GM18519 (cell line): ENCODE results near the gene DSC1.
A peak's percentile ranks its signal among the peaks of the same experiment; 100 is the strongest.

Source experiments
- ATAC-seq: cut with Tn5 transposase; IDR thresholded peaks from one replicate; pipeline ENCODE4 v1.9.1; 2021; ENCODE audit warnings: mild to moderate bottlenecking, moderate library complexity; ENCODE audit not compliant: unreplicated experiment, low FRiP score

The DSC1 gene, protein sequence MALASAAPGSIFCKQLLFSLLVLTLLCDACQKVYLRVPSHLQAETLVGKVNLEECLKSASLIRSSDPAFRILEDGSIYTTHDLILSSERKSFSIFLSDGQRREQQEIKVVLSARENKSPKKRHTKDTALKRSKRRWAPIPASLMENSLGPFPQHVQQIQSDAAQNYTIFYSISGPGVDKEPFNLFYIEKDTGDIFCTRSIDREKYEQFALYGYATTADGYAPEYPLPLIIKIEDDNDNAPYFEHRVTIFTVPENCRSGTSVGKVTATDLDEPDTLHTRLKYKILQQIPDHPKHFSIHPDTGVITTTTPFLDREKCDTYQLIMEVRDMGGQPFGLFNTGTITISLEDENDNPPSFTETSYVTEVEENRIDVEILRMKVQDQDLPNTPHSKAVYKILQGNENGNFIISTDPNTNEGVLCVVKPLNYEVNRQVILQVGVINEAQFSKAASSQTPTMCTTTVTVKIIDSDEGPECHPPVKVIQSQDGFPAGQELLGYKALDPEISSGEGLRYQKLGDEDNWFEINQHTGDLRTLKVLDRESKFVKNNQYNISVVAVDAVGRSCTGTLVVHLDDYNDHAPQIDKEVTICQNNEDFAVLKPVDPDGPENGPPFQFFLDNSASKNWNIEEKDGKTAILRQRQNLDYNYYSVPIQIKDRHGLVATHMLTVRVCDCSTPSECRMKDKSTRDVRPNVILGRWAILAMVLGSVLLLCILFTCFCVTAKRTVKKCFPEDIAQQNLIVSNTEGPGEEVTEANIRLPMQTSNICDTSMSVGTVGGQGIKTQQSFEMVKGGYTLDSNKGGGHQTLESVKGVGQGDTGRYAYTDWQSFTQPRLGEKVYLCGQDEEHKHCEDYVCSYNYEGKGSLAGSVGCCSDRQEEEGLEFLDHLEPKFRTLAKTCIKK

DNA sequence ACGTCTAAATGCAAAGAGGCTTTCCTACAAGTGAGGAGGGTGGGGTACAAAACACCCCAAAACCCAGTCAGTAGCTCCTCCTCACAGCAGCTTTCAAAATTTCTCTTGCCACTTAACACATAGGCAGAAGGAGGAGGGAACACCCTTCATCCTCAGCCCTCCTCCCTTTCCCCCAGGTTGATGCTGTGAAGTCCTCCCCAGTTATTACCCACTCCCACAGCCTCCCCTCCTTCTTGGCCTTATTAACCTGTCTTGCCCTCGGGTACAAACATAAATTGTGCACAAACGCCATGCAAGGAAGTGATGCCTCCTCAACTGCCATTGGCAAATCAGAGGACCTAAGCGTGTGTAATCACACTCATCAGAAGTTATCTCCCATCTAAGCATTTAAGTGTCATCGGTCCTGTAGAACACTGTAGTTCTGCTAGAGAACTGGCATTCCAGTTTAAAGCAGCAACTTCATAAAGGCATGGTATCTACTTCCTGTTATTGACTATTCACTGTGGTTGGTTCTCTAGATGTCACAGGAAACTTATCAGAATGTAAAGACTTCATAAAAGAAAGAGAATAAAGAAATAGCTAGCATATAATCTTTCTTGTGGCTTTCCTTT is at the start of gene DSC1:
DSC1 (minus strand) TSS at position 32 of the 611 bp plus-strand sequence. CDS start 262 bp downstream, outside the sequence.
- no peak for ATAC-seq

DNA sequence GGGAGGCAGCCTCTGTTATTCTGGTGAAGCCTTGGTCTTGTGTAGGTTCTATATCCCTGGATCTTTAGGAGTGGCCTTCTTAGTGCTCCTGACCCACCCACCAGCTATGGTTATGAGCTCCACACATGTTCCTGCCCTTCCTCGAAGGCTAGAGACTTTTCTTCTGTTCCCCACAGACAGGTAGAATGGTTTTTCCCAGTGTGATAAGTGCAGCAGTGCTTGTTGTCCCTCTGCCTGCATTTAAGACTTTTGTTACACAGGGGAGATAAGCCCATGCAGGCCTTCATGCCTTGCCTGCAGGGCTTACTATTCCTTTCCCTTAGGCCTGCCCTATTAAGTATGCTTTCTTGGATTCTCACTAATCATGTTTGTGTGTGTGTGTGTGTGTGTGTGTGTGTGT is 48.4 kb upstream of the DSC1 start:
- ATAC-seq = no peak

DNA sequence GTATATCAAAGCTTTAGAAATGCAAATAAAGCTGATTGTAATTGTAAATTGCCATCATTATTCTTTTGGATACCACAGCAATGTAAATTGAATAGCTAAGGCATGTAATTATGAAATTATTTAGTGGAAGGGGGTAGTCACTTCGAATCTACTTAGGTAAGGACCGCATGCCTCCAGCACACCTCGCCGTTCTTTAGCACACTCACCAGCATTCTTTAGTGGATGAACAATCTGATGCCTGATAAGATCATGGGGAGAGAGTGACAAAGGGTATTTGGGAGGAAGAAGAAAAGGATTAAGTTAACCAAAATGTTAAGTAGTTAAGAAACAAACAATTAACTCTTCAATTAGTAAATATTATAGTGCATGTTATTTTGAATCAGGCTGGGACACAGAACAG is 46.4 kb upstream of the DSC1 start:
- ATAC-seq = no peak

DNA sequence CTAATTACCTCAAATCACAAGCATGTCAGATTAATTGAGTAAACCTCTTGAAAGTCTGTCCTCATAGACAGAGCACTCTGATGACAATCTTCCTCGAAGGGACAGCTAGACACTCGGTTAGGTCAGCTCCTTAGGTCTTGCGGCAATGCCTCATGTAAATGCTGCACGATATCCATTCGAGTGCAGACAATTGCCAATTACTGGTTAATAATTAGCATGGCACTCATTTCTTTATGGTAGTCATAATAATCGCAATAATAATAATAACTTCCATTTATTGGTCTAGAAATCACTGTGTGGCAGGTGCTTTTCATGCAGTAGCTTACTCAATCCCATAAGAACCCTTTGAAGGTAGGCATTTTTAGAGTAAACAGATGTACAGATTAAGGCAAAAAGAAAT is 44.7 kb upstream of the DSC1 start:
- ATAC-seq = no peak

DNA sequence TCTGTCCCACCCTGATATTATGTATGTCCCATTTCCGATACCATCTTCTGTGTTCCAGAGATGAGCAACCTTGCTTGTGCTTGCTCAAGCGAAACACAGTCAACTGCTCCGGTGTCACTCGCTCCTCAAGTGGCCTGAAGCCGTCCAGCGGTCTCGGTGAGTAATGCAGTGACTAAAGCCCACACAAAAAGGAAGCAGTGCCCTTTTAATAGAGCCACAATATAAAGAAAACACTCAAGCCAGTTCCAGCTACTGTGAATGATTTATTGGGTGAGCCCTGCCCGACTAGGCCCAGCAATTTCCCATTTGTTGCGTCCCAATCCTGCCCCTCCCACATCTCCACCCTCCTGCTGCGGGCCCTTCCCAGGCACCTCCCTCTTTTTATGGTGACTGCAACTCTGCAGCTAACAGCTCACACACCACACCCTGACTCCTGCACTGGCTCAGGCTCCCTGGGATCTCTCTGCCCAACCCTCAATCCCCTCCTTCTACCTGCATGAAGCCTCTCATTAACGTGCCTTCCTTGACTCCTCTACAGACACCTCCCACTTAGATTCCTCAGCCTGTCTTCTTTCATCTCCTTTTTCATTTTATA is 44.2 kb upstream of the DSC1 start:
- peak; percentile 95 for ATAC-seq

DNA sequence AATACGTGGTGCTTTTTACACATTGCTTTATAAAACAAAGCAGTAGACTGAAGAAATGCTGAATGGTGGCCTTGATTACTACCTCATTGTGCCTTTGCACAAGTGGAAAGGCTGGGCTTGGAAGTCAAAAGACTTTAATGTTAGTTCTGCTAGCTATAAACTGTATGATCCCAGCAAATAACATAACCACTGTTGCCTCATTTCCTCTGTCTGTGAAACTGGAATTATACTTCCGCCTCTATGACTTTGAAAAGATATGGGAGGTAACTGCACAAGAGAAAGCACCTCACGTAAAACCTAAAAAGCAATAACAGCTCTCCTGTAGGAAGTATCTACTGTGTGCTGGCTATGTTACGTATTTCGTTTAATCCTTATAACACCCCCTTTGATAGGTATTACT is 43.4 kb upstream of the DSC1 start:
- no peak for ATAC-seq

DNA sequence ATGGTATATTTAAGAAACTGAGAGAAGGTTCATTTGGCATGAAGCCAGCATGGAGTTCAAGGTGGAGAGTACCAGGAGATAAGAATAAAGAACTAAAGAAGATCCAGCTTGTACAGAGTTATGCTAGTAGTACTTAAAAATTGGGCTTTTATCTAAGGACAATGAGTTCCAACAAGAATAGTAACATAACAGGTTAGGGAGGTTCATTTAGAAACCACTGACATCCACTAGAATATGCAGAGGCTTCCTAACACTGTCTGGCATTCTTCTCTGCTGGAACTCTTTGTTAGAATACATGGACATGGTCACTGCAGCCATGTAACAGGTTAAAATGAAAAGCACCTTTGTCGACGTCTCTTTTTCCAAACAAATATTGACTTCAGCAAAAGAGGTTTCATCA is 42.6 kb upstream of the DSC1 start:
- ATAC-seq = no peak

DNA sequence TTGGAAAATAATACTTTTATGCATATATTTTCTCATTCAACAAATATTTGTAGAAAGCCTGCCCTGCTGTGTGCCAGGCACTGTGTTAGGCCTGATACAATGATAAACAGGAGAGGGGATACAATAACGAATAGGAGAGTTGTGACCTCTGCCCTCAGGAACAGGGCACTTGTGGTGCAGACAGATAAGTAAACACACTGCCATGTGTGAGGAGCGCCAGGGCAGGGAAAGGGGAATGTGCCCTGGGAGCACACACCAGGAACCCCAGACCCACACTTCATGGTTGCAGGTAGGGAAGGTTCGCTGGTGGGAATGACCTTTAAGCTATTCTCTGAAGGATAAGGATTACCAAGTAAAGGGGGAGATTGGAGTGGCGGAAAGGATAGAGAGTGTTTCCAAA is 42.2 kb upstream of the DSC1 start:
- ATAC-seq = no peak

DNA sequence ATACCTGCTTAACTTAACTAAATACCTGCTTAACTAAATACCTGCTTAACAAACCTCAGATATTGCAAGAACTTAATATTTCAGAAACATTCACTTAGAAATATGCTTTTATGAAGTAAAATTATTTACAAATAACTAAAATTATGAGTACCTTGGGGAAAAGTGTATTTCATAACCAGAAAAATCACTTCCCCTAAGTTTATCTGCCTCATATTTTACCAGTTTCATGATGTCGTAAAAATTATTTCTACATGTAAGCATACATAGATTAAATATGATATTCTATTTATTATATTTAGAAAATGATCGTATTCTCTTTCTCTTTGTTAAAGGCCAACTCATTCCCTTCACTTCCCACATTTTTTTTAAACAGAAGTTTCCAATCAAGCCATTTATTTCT is 41.5 kb upstream of the DSC1 start:
- ATAC-seq = no peak

DNA sequence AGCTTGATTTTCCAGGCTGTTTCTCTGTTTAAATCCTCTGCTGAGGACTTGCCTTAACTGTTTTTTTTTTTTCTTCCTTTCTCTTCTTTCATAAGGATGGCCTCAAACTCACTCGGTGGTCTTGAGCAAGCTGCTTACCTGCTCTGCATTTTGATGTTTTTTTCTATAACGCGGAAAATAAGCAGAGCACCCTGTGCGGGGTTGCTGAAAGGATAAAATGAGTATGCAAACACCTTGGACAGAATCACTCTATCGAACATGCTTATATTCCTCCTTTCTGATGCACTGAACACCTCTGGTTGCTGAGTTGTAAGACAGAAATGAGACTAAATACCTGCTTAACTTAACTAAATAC is 41.1 kb upstream of the DSC1 start:
- ATAC-seq = no peak

DNA sequence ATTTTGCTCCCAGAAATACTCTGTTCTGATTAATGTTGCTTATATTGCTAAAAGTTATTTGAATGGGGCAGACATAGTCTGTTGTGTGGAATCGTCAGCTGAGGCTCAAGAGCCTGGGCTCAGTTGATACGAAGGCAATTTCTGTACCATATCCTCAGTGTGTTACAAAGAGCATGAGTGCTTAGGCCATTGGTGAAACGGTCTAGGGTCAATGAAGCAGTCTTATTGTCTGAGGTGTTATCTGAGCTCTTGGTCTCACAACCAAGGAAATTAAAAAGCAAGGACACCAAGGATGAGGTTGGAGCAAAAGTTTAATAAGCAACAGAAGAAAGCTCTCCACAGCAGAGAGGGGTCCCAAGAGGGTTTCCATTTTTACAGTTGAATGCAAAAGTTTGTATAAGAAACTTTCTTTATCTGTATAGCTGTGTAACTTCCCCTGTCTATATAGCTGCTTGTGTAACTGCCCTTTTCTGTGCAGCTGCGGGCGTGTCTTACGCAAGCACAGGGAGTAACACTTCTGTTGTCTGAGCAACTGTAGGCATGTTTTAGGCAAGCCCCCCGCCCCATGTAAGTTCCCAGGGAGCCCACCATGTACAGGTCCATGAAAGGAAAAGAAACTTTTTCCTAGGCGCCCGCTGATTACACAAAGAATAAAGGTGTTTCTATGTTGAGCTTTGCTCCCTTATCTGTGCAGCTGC is 40.6 kb upstream of the DSC1 start:
- ATAC-seq = no peak

DNA sequence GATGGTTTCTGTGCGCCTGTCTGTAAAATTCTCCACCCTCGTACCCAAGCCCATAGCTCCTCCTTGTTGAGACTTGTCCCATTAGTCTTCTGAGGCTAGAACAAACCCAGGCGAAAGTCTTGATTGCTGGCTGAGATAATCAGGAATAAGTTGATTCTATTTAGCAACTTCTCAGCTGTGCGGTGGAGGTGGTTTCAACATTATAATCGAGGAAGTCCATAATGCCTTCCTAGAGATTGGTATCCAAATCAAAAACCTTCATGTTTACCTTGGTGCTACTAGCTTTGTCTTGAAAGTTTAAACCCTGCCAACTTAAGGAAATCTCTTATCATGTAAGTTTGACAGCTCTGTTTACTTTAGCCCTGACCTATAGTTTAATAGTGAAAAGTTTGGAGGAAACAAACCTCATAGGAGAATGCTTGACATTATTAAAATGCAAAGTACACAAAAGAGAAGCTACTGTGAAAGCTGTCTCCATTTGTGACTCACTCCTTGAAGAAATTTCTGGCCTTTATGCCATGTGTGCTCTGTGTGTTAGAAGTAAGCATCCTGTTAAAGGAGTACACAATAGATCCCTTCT is 36.6 kb upstream of the DSC1 start:
- ATAC-seq = no peak

DNA sequence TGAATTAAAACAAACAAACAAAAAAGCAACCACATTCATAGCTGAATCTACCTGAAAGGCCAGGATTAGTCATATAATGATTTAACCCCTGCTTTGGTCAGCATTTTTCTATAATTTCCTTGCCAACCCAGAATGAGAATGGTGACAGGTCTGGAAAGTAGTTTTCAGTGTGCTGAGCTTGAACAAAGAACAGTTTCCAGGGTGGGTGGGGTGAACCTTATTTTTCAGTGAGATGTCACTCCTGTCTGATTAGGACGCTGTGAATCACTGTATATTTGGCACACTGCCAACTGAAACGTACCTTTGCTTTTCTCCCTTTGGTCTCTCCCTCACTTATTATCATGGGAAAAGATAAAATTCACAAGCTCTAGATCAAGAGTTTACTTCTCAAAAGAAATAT is 35.0 kb upstream of the DSC1 start:
- ATAC-seq = no peak

DNA sequence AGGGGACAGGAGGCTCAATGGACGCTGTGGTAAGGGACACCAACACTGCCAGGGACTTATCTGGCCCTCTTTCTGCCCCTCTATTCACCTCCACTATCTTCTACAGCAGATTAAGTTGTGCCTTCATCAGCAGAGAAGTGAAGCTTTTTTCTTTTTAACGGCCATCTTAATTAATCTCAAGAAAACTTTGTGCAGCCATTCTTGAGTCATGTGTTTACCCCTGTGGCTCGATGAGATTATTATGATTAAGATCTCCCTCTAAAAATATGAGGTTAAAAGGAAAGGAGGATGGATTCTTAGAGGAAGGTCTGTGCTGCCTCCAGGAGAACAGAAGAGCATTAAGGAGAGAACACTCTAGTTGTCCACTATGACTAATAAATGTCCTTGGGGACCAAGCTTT is 32.4 kb upstream of the DSC1 start:
- no peak for ATAC-seq

DNA sequence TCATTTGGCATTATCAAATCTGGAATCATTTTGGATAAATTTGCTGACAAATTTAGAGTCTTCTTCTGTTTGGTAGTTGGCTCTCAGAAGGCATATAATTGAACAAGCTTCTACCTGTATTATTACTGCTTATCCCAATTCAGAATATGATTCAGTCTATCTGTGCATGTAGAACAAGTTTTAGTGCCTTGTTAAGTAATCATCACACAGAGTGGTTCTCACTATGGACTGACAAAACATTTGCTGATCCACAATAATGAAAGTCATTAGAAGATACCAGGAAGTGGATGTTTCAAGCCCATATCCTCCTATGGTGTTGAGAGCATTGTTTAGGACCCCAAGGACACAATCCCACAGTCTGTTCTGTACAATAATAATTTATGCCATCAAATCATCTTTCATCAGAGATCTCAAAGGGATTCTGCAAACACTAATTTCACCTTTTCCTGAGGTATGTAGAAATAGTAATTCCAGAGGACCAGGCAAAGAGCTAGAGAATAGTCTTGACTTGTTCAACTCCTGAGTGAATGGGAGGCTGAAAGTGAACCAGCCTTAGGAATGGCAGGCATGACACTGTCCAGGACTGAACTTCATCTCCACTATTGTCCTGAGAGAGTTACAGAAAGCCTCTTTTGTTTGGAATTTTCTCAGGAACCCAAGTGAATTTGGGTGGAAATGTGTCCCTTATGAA is 29.6 kb upstream of the DSC1 start:
- ATAC-seq = no peak

DNA sequence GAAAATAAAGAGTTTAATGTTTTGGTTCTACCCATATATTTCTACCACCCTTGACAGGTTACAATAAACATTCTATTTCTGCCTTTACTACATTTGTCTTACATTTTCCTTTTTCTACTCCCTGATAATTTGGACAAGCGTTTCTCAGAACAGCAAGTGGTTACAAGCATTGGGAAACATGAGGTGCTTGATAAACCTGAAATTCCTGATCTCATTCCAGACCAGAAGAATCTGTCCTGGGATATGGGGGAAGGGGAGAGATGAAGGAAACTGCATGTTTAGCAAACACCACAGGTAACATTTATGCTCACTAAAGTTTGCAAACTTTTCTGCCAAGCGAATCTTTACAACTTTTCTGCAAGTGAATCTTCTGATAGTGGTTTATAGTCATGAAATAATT is 28.3 kb upstream of the DSC1 start:
- no peak for ATAC-seq

DNA sequence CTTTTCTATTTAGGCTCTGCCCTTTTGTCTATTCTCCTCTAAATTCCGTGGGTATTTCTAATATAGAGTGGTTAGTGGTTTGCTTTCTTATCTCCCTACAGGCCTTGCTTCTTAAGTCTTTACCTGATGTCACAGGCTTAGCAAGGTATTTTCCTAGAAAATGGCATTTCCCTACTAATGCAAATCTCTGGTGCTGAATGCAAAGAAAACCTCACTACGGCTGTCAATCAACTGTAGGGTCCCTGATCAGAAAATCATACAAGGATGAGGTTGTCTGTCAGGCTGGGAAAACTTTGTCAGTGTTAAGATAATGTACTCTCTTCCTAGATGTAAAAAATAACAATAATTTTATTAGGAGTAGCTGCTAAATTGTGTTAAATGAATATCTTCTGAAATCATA is 27.1 kb upstream of the DSC1 start:
- no peak for ATAC-seq

DNA sequence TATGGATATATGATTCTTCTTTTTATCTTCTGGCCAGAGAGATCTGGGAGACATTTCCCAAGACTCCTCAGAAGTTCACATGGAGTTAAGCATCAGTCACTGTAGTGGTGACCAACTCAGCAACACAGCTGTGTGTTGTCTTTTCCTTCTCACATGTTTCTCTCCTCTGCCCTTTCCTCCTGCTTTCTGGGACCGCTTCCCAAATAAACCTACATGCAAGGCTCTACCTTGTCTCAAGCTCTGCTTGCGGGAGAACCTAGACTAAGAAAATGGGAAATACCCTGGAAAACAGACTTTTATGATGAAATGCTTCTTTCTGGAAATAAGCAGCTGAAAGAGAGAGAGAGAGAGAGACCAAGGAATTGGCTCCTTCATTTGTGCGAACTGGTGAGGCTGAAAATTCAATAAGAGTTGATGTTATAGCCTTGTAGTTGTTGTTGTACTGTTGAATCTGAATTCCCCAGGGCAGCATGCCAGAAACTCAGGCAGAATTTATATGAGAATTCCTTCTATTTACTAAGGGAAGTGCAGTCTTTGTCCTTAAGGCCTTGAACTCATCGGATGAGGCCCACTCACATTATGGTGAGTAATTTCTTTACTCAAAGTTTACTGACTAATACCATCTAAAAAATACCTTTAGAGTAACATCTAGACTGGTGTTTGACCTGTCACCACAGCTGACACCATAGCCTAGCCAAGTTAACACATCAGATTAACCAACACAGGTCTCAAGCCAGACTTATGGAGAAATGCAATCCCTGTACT is 22.7 kb upstream of the DSC1 start:
- ATAC-seq = no peak

DNA sequence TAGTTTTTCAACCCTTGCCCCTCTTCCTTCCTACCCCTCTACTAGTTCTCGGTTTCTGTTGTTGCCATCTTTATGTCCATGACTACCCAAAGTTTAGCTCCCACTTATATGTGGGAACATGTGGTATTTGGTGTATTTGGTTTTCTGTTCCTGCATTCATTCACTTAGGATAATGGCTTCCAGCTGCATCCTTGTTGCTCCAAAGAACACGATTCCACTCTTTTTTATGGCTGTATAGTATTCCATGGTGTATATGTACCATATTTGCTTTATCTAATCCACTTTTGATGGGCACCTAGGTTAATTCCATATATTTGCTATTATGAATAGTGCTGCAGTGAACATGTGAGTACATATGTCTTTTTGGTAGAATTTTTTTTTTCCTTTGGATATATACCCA is 20.6 kb upstream of the DSC1 start:
- no peak for ATAC-seq
